KMS-11 (cell line): ENCODE measurements around the gene GADL1.

Experiments used
- H2AFZ ChIP-seq: fragments of 200-600 bp; sonication (generic); 2 replicates; pipeline ENCODE4 v1.6.1; 2016; ENCODE audit warnings: antibody characterized with exemption, mixed run types, low read depth
- H3K27ac ChIP-seq: fragments of 200-600 bp; sonication (generic); 2 replicates; pipeline ENCODE4 v1.6.1; 2016; ENCODE audit warnings: mild to moderate bottlenecking, mixed run types
- H3K27me3 ChIP-seq: fragments of 200-600 bp; sonication (generic); 2 replicates; pipeline ENCODE4 v1.6.1; 2017; ENCODE audit warnings: mild to moderate bottlenecking, low read depth, mixed run types, moderate library complexity; ENCODE audit not compliant: insufficient read depth
- H3K36me3 ChIP-seq: fragments of 200-600 bp; sonication (generic); 2 replicates; pipeline ENCODE4 v1.6.1; 2017; ENCODE audit warnings: mild to moderate bottlenecking, mixed run types; ENCODE audit not compliant: insufficient read depth
- H3K4me1 ChIP-seq: fragments of 200-600 bp; sonication (generic); 2 replicates; pipeline ENCODE4 v1.6.1; 2016; ENCODE audit warnings: mild to moderate bottlenecking, low read depth, mixed run types; ENCODE audit not compliant: poor library complexity, severe bottlenecking
- H3K4me2 ChIP-seq: fragments of 200-600 bp; sonication (generic); 2 replicates; pipeline ENCODE4 v1.7.0; 2016; ENCODE audit warnings: mild to moderate bottlenecking, mixed run types
- H3K4me3 ChIP-seq: fragments of 200-600 bp; sonication (generic); IDR thresholded peaks from 2 replicates; pipeline ENCODE4 v1.6.1; 2017; ENCODE audit warnings: low read depth, low read length, mixed read lengths; ENCODE audit not compliant: insufficient read depth
- H3K79me2 ChIP-seq: fragments of 200-600 bp; sonication (generic); 2 replicates; pipeline ENCODE4 v1.6.1; 2016; ENCODE audit warnings: low read depth, mixed run types; ENCODE audit not compliant: insufficient read depth
- H3K9ac ChIP-seq: fragments of 200-600 bp; sonication (generic); 2 replicates; pipeline ENCODE4 v1.6.1; 2016; ENCODE audit warnings: mild to moderate bottlenecking, mixed run types
- H4K20me1 ChIP-seq: fragments of 200-600 bp; sonication (generic); 2 replicates; pipeline ENCODE4 v1.6.1; 2016; ENCODE audit warnings: mild to moderate bottlenecking, mixed run types; ENCODE audit not compliant: insufficient read depth
- CTCF ChIP-seq: fragments of 200-600 bp; sonication (generic); conservative IDR thresholded peaks from 2 replicates; pipeline ENCODE4 v1.6.1; 2017; ENCODE audit warnings: low read depth, mild to moderate bottlenecking, antibody characterized with exemption, low read length, moderate library complexity, mixed read lengths

Gene GADL1

GRCh38 chr3:30845606-30846005 is 48.9 kb downstream of the GADL1 start:
- Histone ChIP-seq H3K27ac (no peak overlapping the region), H3K4me3 (no peak overlapping the region), H3K36me3 (no peaks in the 10 kb centered on the region), H3K4me2 (no peak overlapping the region), H3K9ac (no peak overlapping the region), H2AFZ (no peak overlapping the region), H4K20me1 (no peaks in the 10 kb centered on the region), H3K4me1 (no peaks in the 10 kb centered on the region), H3K27me3 (no peaks in the 10 kb centered on the region), H3K79me2 (no peaks in the 10 kb centered on the region)
- no peak for TF ChIP-seq CTCF

- Histone ChIP-seq H3K9ac (no peak overlapping the region), H2AFZ (no peak overlapping the region), H3K27ac (no peak overlapping the region), H3K27me3 (no peaks in the 10 kb centered on the region), H4K20me1 (no peaks in the 10 kb centered on the region), H3K4me3 (no peak overlapping the region), H3K36me3 (no peaks in the 10 kb centered on the region), H3K4me2 (no peak overlapping the region), H3K4me1 (no peaks in the 10 kb centered on the region), H3K79me2 (no peaks in the 10 kb centered on the region)
- TF ChIP-seq CTCF = no peak
Measured at GRCh38 chr3:30843877-30844276, 50.6 kb downstream of the GADL1 start.

- H3K79me2 ChIP-seq = no peaks in the 10 kb centered on the region
- H2AFZ ChIP-seq = no peak overlapping the region
- no peaks in the 10 kb centered on the region for H3K36me3 ChIP-seq
- H3K4me1 ChIP-seq = no peaks in the 10 kb centered on the region
- no peak overlapping the region for H3K4me2 ChIP-seq
- no peaks in the 10 kb centered on the region for H3K27me3 ChIP-seq
- no peaks in the 10 kb centered on the region for H4K20me1 ChIP-seq
- no peak for TF ChIP-seq CTCF
- H3K4me3 ChIP-seq = no peak overlapping the region
- H3K27ac ChIP-seq = no peak overlapping the region
- H3K9ac ChIP-seq = no peak overlapping the region
Measured at GRCh38 chr3:30836141-30836540, 58.3 kb downstream of the GADL1 start.

GRCh38 chr3:30835667-30836066 is 58.8 kb downstream of the GADL1 start:
- Histone ChIP-seq H3K27me3 (no peaks in the 10 kb centered on the region), H3K36me3 (no peaks in the 10 kb centered on the region), H2AFZ (no peak overlapping the region), H4K20me1 (no peaks in the 10 kb centered on the region), H3K9ac (no peak overlapping the region), H3K4me3 (no peak overlapping the region), H3K79me2 (no peaks in the 10 kb centered on the region), H3K4me1 (no peaks in the 10 kb centered on the region), H3K4me2 (no peak overlapping the region), H3K27ac (no peak overlapping the region)
- no peak for TF ChIP-seq CTCF
